GM12878 (cell line): ENCODE results near the gene TAS2R14. TPM values are rescaled to one million over a fixed set of nuclear protein-coding genes. Genes with fewer than 3 reads are reported as not detected.

Experiments used
- ATAC-seq: fragments of 200-7000 bp; cut with Tn5 transposase; 3 replicates; pipeline ENCODE4 v1.9.1; 2020; ENCODE audit warnings: mild to moderate bottlenecking, moderate library complexity
- BruUV-seq: library from RNA; stranded (reverse); fragments of 400-500 nt; replicated peaks from 2 replicates; lab custom pipeline; 2021; lab: Mats Ljungman, UMichigan
- CTCF ChIA-PET: fragments of 300-600 bp; sonication (Branson Sonifier 250); formaldehyde crosslinking; extraction: SDS; loops from one replicate; lab custom pipeline; 2021; ENCODE audit warnings: inconsistent platforms; lab: Yijun Ruan, JAX
- POLR2A ChIA-PET: fragments of 350-600 bp; formaldehyde crosslinking; extraction: SDS; loops from one replicate; lab custom pipeline; 2021; ENCODE audit warnings: inconsistent platforms; lab: Charles Lee
- RAD21 ChIA-PET: fragments of 300-600 bp; sonication (Branson Sonifier 250); formaldehyde crosslinking; loops from one replicate; lab custom pipeline; 2023; ENCODE audit warnings: antibody characterized with exemption; ENCODE audit not compliant: unreplicated experiment; lab: Charles Lee
- SMC1A ChIA-PET: fragments of 300-600 bp; sonication (Branson Sonifier 250); formaldehyde crosslinking; loops from one replicate; lab custom pipeline; 2023; ENCODE audit not compliant: unreplicated experiment, uncharacterized antibody; lab: Charles Lee
- DNase-seq: peaks from one replicate; pipeline ENCODE4 v3.0.0-alpha.2; 2011; ENCODE audit warnings: low read depth, low spot score
- FAIRE-seq: peaks from 3 replicates; lab custom pipeline; 2011; peaks lifted over from hg19 to GRCh38; lab: Jason Lieb, UNC
- H2AFZ ChIP-seq: 2 replicates; pipeline ENCODE4 v1.6.0; 2011; ENCODE audit warnings: low read depth, low read length, control low read depth; ENCODE audit not compliant: control insufficient read depth
- H3K27ac ChIP-seq: 2 replicates; pipeline ENCODE4 v1.5.1; 2011; ENCODE audit warnings: control low read depth; ENCODE audit not compliant: control insufficient read depth, insufficient read depth
- H3K27me3 ChIP-seq, 2 experiments: replicated peaks in 1 of 2; 2 replicates each; pipeline versions ENCODE4 v1.6.0 to v1.6.1; 2011; ENCODE audit warnings: low read length in 1 of 2; ENCODE audit not compliant: control insufficient read depth in 2 of 2, insufficient read depth in 2 of 2
- H3K36me3 ChIP-seq, 2 experiments: 2 replicates each; pipeline ENCODE4 v1.5.1; 2011; ENCODE audit warnings: low read length in 1 of 2; ENCODE audit not compliant: control insufficient read depth in 2 of 2, insufficient read depth in 2 of 2
- H3K4me1 ChIP-seq: 2 replicates; pipeline ENCODE4 v1.6.1; 2011; ENCODE audit warnings: mild to moderate bottlenecking, low read length, moderate library complexity, mixed read lengths; ENCODE audit not compliant: control insufficient read depth, insufficient read depth
- H3K4me2 ChIP-seq: 2 replicates; pipeline ENCODE4 v1.6.0; 2011; ENCODE audit warnings: control low read depth; ENCODE audit not compliant: control insufficient read depth, insufficient read depth
- H3K4me3 ChIP-seq: fragments of 200-600 bp; sonication (generic); 2 replicates; pipeline ENCODE4 v1.5.1; 2016
- H3K79me2 ChIP-seq: 2 replicates; pipeline ENCODE4 v1.6.0; 2011; ENCODE audit warnings: low read length; ENCODE audit not compliant: control insufficient read depth, insufficient read depth
- H3K9ac ChIP-seq: 2 replicates; pipeline ENCODE4 v1.8.0; 2011; ENCODE audit warnings: low read length, control low read depth, mixed read lengths; ENCODE audit not compliant: control insufficient read depth, insufficient read depth
- H3K9me3 ChIP-seq: replicated peaks from 3 replicates; pipeline ENCODE4 v1.5.1; 2011; ENCODE audit warnings: mild to moderate bottlenecking, low read length; ENCODE audit not compliant: control insufficient read depth, insufficient read depth
- H4K20me1 ChIP-seq: 2 replicates; pipeline ENCODE4 v1.6.0; 2011; ENCODE audit not compliant: control insufficient read depth, insufficient read depth
- ATF3 ChIP-seq: IDR thresholded peaks from 2 replicates; pipeline ENCODE4 v1.6.1; 2011; ENCODE audit warnings: low read depth, mild to moderate bottlenecking, low read length, moderate library complexity, borderline replicate concordance; ENCODE audit errors: extremely low read depth
- ATF7 ChIP-seq: fragments of 450-650 bp; IDR thresholded peaks from 2 replicates; pipeline ENCODE4 v1.6.1; 2016; ENCODE audit warnings: low read depth, mild to moderate bottlenecking
- FOXM1 ChIP-seq: IDR thresholded peaks from 2 replicates; pipeline ENCODE4 v1.6.1; 2012; ENCODE audit warnings: low read depth, mild to moderate bottlenecking, inconsistent platforms, low read length, moderate library complexity
- HDAC2 ChIP-seq: fragments of 200-600 bp; sonication (generic); IDR thresholded peaks from 2 replicates; pipeline ENCODE4 v1.6.1; 2017
- HSF1 ChIP-seq: fragments of 150-350 bp; IDR thresholded peaks from 2 replicates; pipeline ENCODE4 v1.6.1; 2014; ENCODE audit warnings: mild to moderate bottlenecking, low read depth, low read length
- JUND ChIP-seq: IDR thresholded peaks from 2 replicates; pipeline ENCODE4 v1.6.1; 2012; ENCODE audit warnings: low read depth, mild to moderate bottlenecking, low read length, improper control_type of control experiment, moderate library complexity
- KLF5 ChIP-seq: fragments of 450-650 bp; IDR thresholded peaks from 2 replicates; pipeline ENCODE4 v1.6.1; 2014; ENCODE audit warnings: mild to moderate bottlenecking; ENCODE audit not compliant: partially characterized antibody
- MTA2 ChIP-seq: fragments of 450-650 bp; IDR thresholded peaks from 2 replicates; pipeline ENCODE4 v1.6.1; 2016; ENCODE audit warnings: low read depth, mild to moderate bottlenecking, moderate library complexity
- YBX1 ChIP-seq: fragments of 450-650 bp; IDR thresholded peaks from 2 replicates; pipeline ENCODE4 v1.6.1; 2016; ENCODE audit warnings: antibody characterized with exemption
- ZBTB11 ChIP-seq: fragments of 450-650 bp; formaldehyde crosslinking; IDR thresholded peaks from 2 replicates; pipeline ENCODE4 v1.5.0; 2022; ENCODE audit warnings: mild to moderate bottlenecking, missing genetic modification characterization
- WGBS: methylation state at CpG from one replicate; pipeline ENCODE4 v1.1.6; 2016; ENCODE audit warnings: low lambda C conversion rate; ENCODE audit not compliant: insufficient replicate concordance, insufficient coverage; ENCODE audit errors: missing lambda C conversion rate; 5-methylcytosine and 5-hydroxymethylcytosine counted together
- in situ Hi-C: fragments of 300-500 bp; cut with MboI; formaldehyde crosslinking; loops from 9 replicates; pipeline ENCODE4 v1.14.3; 2018; ENCODE audit warnings: mixed read lengths
- intact Hi-C: fragments of 100-400 bp; cut with micrococcal nuclease; formaldehyde crosslinking; loops from one replicate; pipeline ENCODE4 v1.14.2; 2022; ENCODE audit not compliant: unreplicated experiment
- polyA plus RNA-seq, 11 experiments: library from polyadenylated mRNA; depleted of rRNA in 4 of 11; unstranded in 6 of 11; stranded (reverse) in 5 of 11; fragments of >200 nt; fragmentation: Nextera tagmentation in 4 of 11; fragmentation: Illumina TruSeq in 1 of 11; extraction: Ambion mirVana in 4 of 11; extraction: Trizol in 1 of 11; gene quantifications; 1 replicate in 1 of 11; 2 replicates in 10 of 11; pipeline versions ENCODE4 v1.2.1 to v1.2.3, GENCODE V29; 2011 to 2016; ENCODE audit warnings: inconsistent platforms in 2 of 11, missing spikeins in 2 of 11, low read depth in 1 of 11
- total RNA-seq, 4 experiments: library from RNA; depleted of rRNA in 3 of 4; stranded (reverse); fragments of >200 nt in 3 of 4; fragmentation: Illumina TruSeq in 1 of 4; extraction: Trizol in 1 of 4; gene quantifications; 2 replicates each; pipeline versions ENCODE4 v1.2.1 to v1.2.3, GENCODE V29; 2013 to 2021

TAS2R14 gene
- total and polyA plus RNA-seq, 10 of the 15 experiments (the other 5 are each of a cell fraction or from before 2014, with no cell fraction given): 1.2 to 4.4 (median 2.2) TPM

- BruUV-seq: no TSS peak
- intact Hi-C loops (no loop called here), in situ Hi-C loops (no loop called here)
- Histone ChIP-seq H2AFZ (no peak within 1 kb of the TSS), H3K9me3 (peaks cover 3% of the 10 kb centered on the region; the same call in 2 of the 3 replicates), H3K27me3 (no peaks in the 10 kb centered on the region), H3K4me3 (no peak within 1 kb of the TSS), H3K4me2 (no peak within 1 kb of the TSS), H4K20me1 (no peaks in the 10 kb centered on the region), H3K79me2 (no peaks in the 10 kb centered on the region), H3K9ac (no peak within 1 kb of the TSS), H3K27ac (no peak within 1 kb of the TSS), H3K36me3 (no peaks in the 10 kb centered on the region; a peak in 1 of 4 replicates), H3K4me1 (no peaks in the 10 kb centered on the region)
- ATAC-seq: no peak
- ChIA-PET RAD21 (no interaction called here), SMC1A (no interaction called here), POLR2A (no interaction called here), CTCF (interaction anchor here (0.7 kb wide), 1 partner anchor 24 kb away, joined by 3 read pairs; no protein-coding TSS in a partner anchor)
- FAIRE-seq: no peak
- 88% methylated on average over 1 of the region's 1 CpG for WGBS
- TF ChIP-seq ZBTB11 (CRISPR knock-in tag) (no peak), KLF5 (no peak), JUND (no peak), HDAC2 (no peak), ATF7 (no peak), HSF1 (no peak), FOXM1 (no peak), MTA2 (no peak), ATF3 (no peak), YBX1 (no peak)
- no peak for DNase-seq
These were observed 29.6 kb downstream of the TAS2R14 start, which contains the start of gene TAS2R13 for GRCh38 chr12:10909462-10909861. Gene TAS2R13, minus strand, starts transcription at chr12:10909562. Its CDS starts 264 bp downstream, at chr12:10909298.
